Breast epithelium (tissue), 3 donors: ENCODE measurements around the gene ZSCAN23.

Experiments
- CTCF ChIP-seq, 3 donors: fragments of 450-650 bp; IDR thresholded peaks; one replicate each; pipeline ENCODE4 v1.5.1; 2016 to 2017; ENCODE audit warnings: antibody characterized with exemption in 3 of 3, mild to moderate bottlenecking in 3 of 3, moderate library complexity in 3 of 3
- POLR2A ChIP-seq: fragments of 450-650 bp; IDR thresholded peaks from one replicate; pipeline ENCODE4 v1.6.1; 2016; ENCODE audit warnings: antibody characterized with exemption, mild to moderate bottlenecking, moderate library complexity
- POLR2AphosphoS5 ChIP-seq, 3 donors: sonication (generic); formaldehyde crosslinking; IDR thresholded peaks; one replicate each; pipeline ENCODE4 v1.6.1; 2017; ENCODE audit warnings: antibody characterized with exemption in 3 of 3

DNA sequence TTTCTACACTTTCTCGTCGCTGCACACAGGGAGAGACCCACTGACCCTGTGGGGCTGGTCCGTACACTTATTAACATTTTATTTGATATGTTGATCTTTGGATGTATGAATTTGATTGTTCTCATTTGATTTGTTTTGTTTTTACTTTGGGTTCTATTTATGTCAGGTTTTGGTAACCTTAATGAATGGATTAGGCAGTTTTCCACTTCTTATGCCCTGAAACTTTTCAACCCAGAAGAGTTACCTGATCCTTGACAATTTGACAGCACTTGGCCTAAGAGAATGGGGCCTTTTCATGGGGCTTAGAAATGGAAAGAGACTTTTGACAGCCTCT lies 48.7 kb upstream of the ZSCAN23 start:
- no peak for TF ChIP-seq CTCF (IDR thresholded peaks at IDR 0.05)
- no peak for TF ChIP-seq POLR2A
- TF ChIP-seq POLR2AphosphoS5 (IDR thresholded peaks at IDR 0.05): no peak
